Heart right ventricle (tissue), 16 donors: ENCODE measurements around the gene ZFPL1. TPM values are rescaled to one million over a fixed set of nuclear protein-coding genes. Genes with fewer than 3 reads are reported as not detected.

ENCODE experiments used
- ATAC-seq, 8 donors: fragments of 200-7000 bp; cut with Tn5 transposase; one replicate each; pipeline ENCODE4 v1.9.1; 2020; ENCODE audit warnings: mild to moderate bottlenecking in 8 of 8, moderate library complexity in 8 of 8, moderate number of reproducible peaks in 1 of 8
- DNase-seq, 2 donors: peaks; one replicate each; pipeline ENCODE4 v3.0.0-alpha.2; 2020
- H3K27ac ChIP-seq, 10 donors: fragments of 200-600 bp; sonication (generic) in 2 of 10; one replicate each; pipeline versions ENCODE4 v1.5.0 to v1.8.0; 2020 to 2022; ENCODE audit warnings: mild to moderate bottlenecking in 3 of 10
- H3K27me3 ChIP-seq, 7 donors: fragments of 200-600 bp; one replicate each; pipeline ENCODE4 v1.8.0; 2021 to 2022; ENCODE audit warnings: mild to moderate bottlenecking in 2 of 7
- H3K36me3 ChIP-seq, 9 donors: fragments of 200-600 bp; sonication (generic) in 1 of 9; one replicate each; pipeline versions ENCODE4 v1.5.0 to v1.8.0; 2020 to 2022; ENCODE audit warnings: mild to moderate bottlenecking in 2 of 9
- H3K4me1 ChIP-seq, 9 donors: fragments of 200-600 bp; sonication (generic) in 1 of 9; one replicate each; pipeline versions ENCODE4 v1.5.0 to v1.8.0; 2020 to 2022; ENCODE audit warnings: mild to moderate bottlenecking in 4 of 9
- H3K4me3 ChIP-seq, 10 donors: fragments of 200-600 bp; sonication (generic) in 2 of 10; one replicate each; pipeline versions ENCODE4 v1.5.0 to v1.8.0; 2020 to 2022; ENCODE audit warnings: mild to moderate bottlenecking in 7 of 10, moderate library complexity in 2 of 10
- H3K9me3 ChIP-seq, 11 donors: fragments of 200-600 bp in 10 of 11; sonication (generic) in 2 of 11; one replicate each; pipeline versions ENCODE4 v1.5.0 to v1.8.0; 2013 to 2022; ENCODE audit warnings: mild to moderate bottlenecking in 2 of 11, control low read depth in 1 of 11, moderate library complexity in 1 of 11
- CTCF ChIP-seq, 9 donors: fragments of 200-600 bp; sonication (generic) in 2 of 9; IDR thresholded peaks; one replicate each; pipeline versions ENCODE4 v1.5.0 to v1.8.0; 2021 to 2022; ENCODE audit warnings: antibody characterized with exemption in 9 of 9, mild to moderate bottlenecking in 5 of 9, moderate library complexity in 1 of 9
- WGBS, 2 donors: extraction: QIAGEN DNeasy Blood & Tissue Kit; methylation state at CpG; one replicate each; pipeline ENCODE4 v1.1.7; 2013; ENCODE audit warnings: inconsistent platforms in 1 of 2; 5-methylcytosine and 5-hydroxymethylcytosine counted together
- intact Hi-C, 10 donors: fragments of 100-400 bp; cut with DNase I; formaldehyde crosslinking; loops; one replicate each; pipeline versions ENCODE4 v1.11.1 to v1.14.2; 2022
- polyA plus RNA-seq, 2 donors: library from polyadenylated mRNA; stranded (reverse); fragments of 200-250 nt; gene quantifications; one replicate each; pipeline ENCODE4 v1.2.3, GENCODE V29; 2013
- total RNA-seq, 10 donors: library from RNA; stranded (reverse); fragmentation: NEBNext Ultra II Directional in 3 of 10; extraction: Animal tissue kit (Norgen Biotek cat#: 25700) in 3 of 10; gene quantifications; one replicate each; pipeline versions ENCODE4 v1.2.1 to v1.2.4, GENCODE V29; 2021 to 2023
- donor health status: Arrhythmogenic right ventricular cardiomyopathy.
- donor health status: ischemic (EF 13 %, LVEDD 7.1; RV severe dilation, severe dysfunction).
- donor health status: healthy with polysubstance abuse.
- donor health status: DM: no; HTN: yes; CAD: no.
- donor health status: DM: no; HTN: no; CAD: no.
- donor health status: ischemic (EF 25% LVEDD 6.9; RV normal size, moderate dysfunction).
- donor health status: ischemic (EF 25% LVEDD 5.7; RV mildly dilated, moderate dysfunction).
- donor health status: healthy.
- donor health status: DM: yes; HTN: yes; CAD: no.
- donor health status: Ischemic cardiomyopathy.
- donor health status: ischemic (EF 35%, LVEDD 5.7; RV mildly dilated, moderate dysfunction).
- donor health status: nonischemic (EF 11% LVEDD 7.7; RV severe dilation, severe dysfunction).
- donor health status: DM: yes; HTN: yes; CAD: no.
- donor health status: PGD.
- donor health status: ischemic (EF 29% LVEDD 5.4; RV normal size, mild dysfunction).
- donor health status: nonischemic (EF 23%, LVEDD 6.1; RV moderate dilation, normal function).

The ZFPL1 gene
- total and polyA plus RNA-seq, 12 donors = 21.5 to 49.2 (median 25.6) TPM

DNA sequence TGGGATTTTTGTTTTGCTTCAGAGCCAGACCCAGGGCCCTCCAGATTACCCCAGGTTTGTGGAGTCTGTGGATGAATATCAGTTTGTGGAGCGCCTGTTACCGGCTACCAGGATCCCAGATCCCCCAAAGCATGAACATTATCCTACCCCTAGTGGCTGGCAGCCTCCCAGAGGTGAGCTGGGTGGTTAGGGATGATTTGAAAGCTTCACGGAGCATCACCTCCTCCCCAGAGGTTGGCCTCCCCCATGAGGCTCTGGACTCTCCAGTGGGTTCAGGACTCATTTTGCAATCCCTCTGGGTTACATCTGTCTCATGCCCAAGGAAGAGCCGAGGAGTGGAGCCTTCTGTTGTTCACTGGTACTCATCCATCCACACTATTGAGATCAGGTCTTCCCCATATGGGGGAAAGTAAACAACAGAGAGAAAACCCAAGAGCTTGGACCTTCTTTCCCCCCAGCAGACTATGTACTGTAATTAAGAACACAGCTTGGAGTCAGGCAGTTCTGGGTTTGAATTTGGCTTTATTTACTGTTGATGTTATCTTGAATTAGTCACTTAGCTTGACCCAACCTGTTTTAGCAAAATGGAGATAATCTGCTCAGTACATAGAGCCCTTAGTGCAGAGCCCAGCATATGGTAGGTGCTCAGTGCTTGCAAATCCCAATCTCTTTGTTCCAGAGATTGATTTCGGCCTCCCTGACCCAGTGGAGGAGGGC is 40.6 kb downstream of the ZFPL1 start:
- H3K9me3 ChIP-seq = no peaks in the 10 kb centered on the region
- peaks cover 3 to 76% (median 61%) of the 10 kb centered on the region in 9 donors for H3K36me3 ChIP-seq
- ATAC-seq (no peak), DNase-seq (no peak)
- no peak overlapping the region for H3K4me3 ChIP-seq
- WGBS, 2 donors = 88 to 92% methylated on average over 5 of the region's 5 CpGs
- peaks cover 3 to 34% (median 24%) of the 10 kb centered on the region in 9 donors for H3K4me1 ChIP-seq
- H3K27me3 ChIP-seq = no peaks in the 10 kb centered on the region
- intact Hi-C loops = loop anchor here in 3 of 10 donors (5.0 kb wide), 3 partner anchors 42 to 112 kb away; partner anchors contain the start of genes CDCA5 (in 2 of the 3), ZFPL1 (in 2 of the 3), ARL2 (in 1 of the 3) and SNX15 (in 1 of the 3)
- TF ChIP-seq CTCF (IDR thresholded peaks at IDR 0.05) = no peak
- H3K27ac ChIP-seq = no peak overlapping the region

GRCh38 chr11:65125197-65126056 is 41.4 kb downstream of the ZFPL1 start:
- Histone ChIP-seq H3K9me3 (no peaks in the 10 kb centered on the region), H3K27me3 (no peaks in the 10 kb centered on the region), H3K36me3 (peaks cover 7 to 76% (median 61%) of the 10 kb centered on the region in 9 donors), H3K4me3 (no peak overlapping the region), H3K27ac (no peak overlapping the region), H3K4me1 (peaks cover 3 to 28% (median 21%) of the 10 kb centered on the region in 9 donors)
- TF ChIP-seq CTCF (IDR thresholded peaks at IDR 0.05) = no peak
- intact Hi-C loops = no loop called here
- ATAC-seq (no peak), DNase-seq (no peak)
- WGBS, 2 donors = 89 to 90% methylated on average over 12 of the region's 12 CpGs

DNA sequence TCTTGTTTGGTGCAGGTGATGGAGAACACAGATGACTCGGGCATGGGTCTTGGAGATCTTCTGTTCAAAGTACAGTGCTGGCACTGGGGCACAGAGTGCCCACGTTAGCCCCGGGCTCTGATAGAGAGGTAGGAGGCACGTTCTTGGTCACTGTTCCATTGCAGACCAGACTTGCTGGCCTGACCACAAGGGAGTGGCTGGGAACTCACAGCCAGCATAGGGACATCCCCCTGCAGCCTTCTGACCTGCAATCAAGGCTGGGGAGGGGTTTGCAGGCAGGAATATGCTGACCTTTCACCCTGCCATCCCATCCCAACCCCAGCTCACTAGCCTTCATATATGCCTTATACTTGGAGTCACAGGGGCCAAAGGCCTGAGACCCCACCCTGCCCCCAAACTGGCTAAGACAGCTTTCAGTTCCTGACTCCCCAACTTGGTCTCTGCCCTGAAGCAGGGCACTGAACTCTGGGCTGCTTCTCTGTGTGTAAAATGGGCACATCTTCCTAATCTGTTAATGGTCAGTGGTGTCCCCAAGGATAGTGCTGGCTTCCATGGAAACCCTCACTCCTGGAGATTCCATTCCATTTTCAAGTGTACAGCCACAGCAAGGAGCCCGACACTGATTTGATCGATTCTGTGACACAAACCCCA is 42.7 kb downstream of the ZFPL1 start:
- intact Hi-C loops = no loop called here
- Histone ChIP-seq H3K4me3 (no peak overlapping the region), H3K4me1 (peaks cover 0 to 17% (median 11%) of the 10 kb centered on the region in 9 donors), H3K36me3 (peaks cover 7 to 80% (median 69%) of the 10 kb centered on the region in 9 donors), H3K27ac (no peak overlapping the region), H3K9me3 (no peaks in the 10 kb centered on the region), H3K27me3 (no peaks in the 10 kb centered on the region)
- ATAC-seq (no peak), DNase-seq (no peak)
- WGBS, 2 donors = 77 to 80% methylated on average over 6 of the region's 6 CpGs
- no peak for TF ChIP-seq CTCF (IDR thresholded peaks at IDR 0.05)
